GM12878 (cell line): ENCODE data around the gene NAALADL2. TPM values are rescaled to one million over a fixed set of nuclear protein-coding genes. Genes with fewer than 3 reads are reported as not detected.

Source experiments
- ATAC-seq: fragments of 200-7000 bp; cut with Tn5 transposase; 3 replicates; pipeline ENCODE4 v1.9.1; 2020; ENCODE audit warnings: mild to moderate bottlenecking, moderate library complexity
- BruUV-seq: library from RNA; stranded (reverse); fragments of 400-500 nt; replicated peaks from 2 replicates; lab custom pipeline; 2021; lab: Mats Ljungman, UMichigan
- CTCF ChIA-PET: fragments of 300-600 bp; sonication (Branson Sonifier 250); formaldehyde crosslinking; extraction: SDS; loops from one replicate; lab custom pipeline; 2021; ENCODE audit warnings: inconsistent platforms; lab: Yijun Ruan, JAX
- POLR2A ChIA-PET: fragments of 350-600 bp; formaldehyde crosslinking; extraction: SDS; loops from one replicate; lab custom pipeline; 2021; ENCODE audit warnings: inconsistent platforms; lab: Charles Lee
- RAD21 ChIA-PET: fragments of 300-600 bp; sonication (Branson Sonifier 250); formaldehyde crosslinking; loops from one replicate; lab custom pipeline; 2023; ENCODE audit warnings: antibody characterized with exemption; ENCODE audit not compliant: unreplicated experiment; lab: Charles Lee
- SMC1A ChIA-PET: fragments of 300-600 bp; sonication (Branson Sonifier 250); formaldehyde crosslinking; loops from one replicate; lab custom pipeline; 2023; ENCODE audit not compliant: unreplicated experiment, uncharacterized antibody; lab: Charles Lee
- DNase-seq: peaks from one replicate; pipeline ENCODE4 v3.0.0-alpha.2; 2011; ENCODE audit warnings: low read depth, low spot score
- FAIRE-seq: peaks from 3 replicates; lab custom pipeline; 2011; peaks lifted over from hg19 to GRCh38; lab: Jason Lieb, UNC
- H2AFZ ChIP-seq: 2 replicates; pipeline ENCODE4 v1.6.0; 2011; ENCODE audit warnings: low read depth, low read length, control low read depth; ENCODE audit not compliant: control insufficient read depth
- H3K27ac ChIP-seq: 2 replicates; pipeline ENCODE4 v1.5.1; 2011; ENCODE audit warnings: control low read depth; ENCODE audit not compliant: control insufficient read depth, insufficient read depth
- H3K27me3 ChIP-seq, 2 experiments: replicated peaks in 1 of 2; 2 replicates each; pipeline versions ENCODE4 v1.6.0 to v1.6.1; 2011; ENCODE audit warnings: low read length in 1 of 2; ENCODE audit not compliant: control insufficient read depth in 2 of 2, insufficient read depth in 2 of 2
- H3K36me3 ChIP-seq, 2 experiments: 2 replicates each; pipeline ENCODE4 v1.5.1; 2011; ENCODE audit warnings: low read length in 1 of 2; ENCODE audit not compliant: control insufficient read depth in 2 of 2, insufficient read depth in 2 of 2
- H3K4me1 ChIP-seq: 2 replicates; pipeline ENCODE4 v1.6.1; 2011; ENCODE audit warnings: mild to moderate bottlenecking, low read length, moderate library complexity, mixed read lengths; ENCODE audit not compliant: control insufficient read depth, insufficient read depth
- H3K4me2 ChIP-seq: 2 replicates; pipeline ENCODE4 v1.6.0; 2011; ENCODE audit warnings: control low read depth; ENCODE audit not compliant: control insufficient read depth, insufficient read depth
- H3K4me3 ChIP-seq: fragments of 200-600 bp; sonication (generic); 2 replicates; pipeline ENCODE4 v1.5.1; 2016
- H3K79me2 ChIP-seq: 2 replicates; pipeline ENCODE4 v1.6.0; 2011; ENCODE audit warnings: low read length; ENCODE audit not compliant: control insufficient read depth, insufficient read depth
- H3K9ac ChIP-seq: 2 replicates; pipeline ENCODE4 v1.8.0; 2011; ENCODE audit warnings: low read length, control low read depth, mixed read lengths; ENCODE audit not compliant: control insufficient read depth, insufficient read depth
- H3K9me3 ChIP-seq: replicated peaks from 3 replicates; pipeline ENCODE4 v1.5.1; 2011; ENCODE audit warnings: mild to moderate bottlenecking, low read length; ENCODE audit not compliant: control insufficient read depth, insufficient read depth
- H4K20me1 ChIP-seq: 2 replicates; pipeline ENCODE4 v1.6.0; 2011; ENCODE audit not compliant: control insufficient read depth, insufficient read depth
- BHLHE40 ChIP-seq, 2 experiments: fragments of 450-650 bp in 1 of 2; IDR thresholded peaks; 2 replicates each; pipeline ENCODE4 v1.6.1; 2011 to 2017; ENCODE audit warnings: low read depth in 2 of 2, borderline replicate concordance in 1 of 2, improper control_type of control experiment in 1 of 2, low read length in 1 of 2, mild to moderate bottlenecking in 1 of 2
- CHD2 ChIP-seq: IDR thresholded peaks from 2 replicates; pipeline ENCODE4 v1.6.1; 2011; ENCODE audit warnings: low read depth, low read length, improper control_type of control experiment, borderline replicate concordance
- CREM ChIP-seq: IDR thresholded peaks from 2 replicates; pipeline ENCODE4 v1.6.1; 2014; ENCODE audit warnings: antibody characterized with exemption, low read depth
- FOXM1 ChIP-seq: IDR thresholded peaks from 2 replicates; pipeline ENCODE4 v1.6.1; 2012; ENCODE audit warnings: low read depth, mild to moderate bottlenecking, inconsistent platforms, low read length, moderate library complexity
- RAD21 ChIP-seq: IDR thresholded peaks from 2 replicates; pipeline ENCODE4 v1.6.1; 2011; ENCODE audit warnings: mild to moderate bottlenecking, low read depth, low read length, moderate library complexity; ENCODE audit not compliant: insufficient read depth
- RB1 ChIP-seq: fragments of 450-650 bp; formaldehyde crosslinking; IDR thresholded peaks from 2 replicates; pipeline ENCODE4 v1.6.1; 2017; ENCODE audit warnings: mild to moderate bottlenecking, borderline replicate concordance
- RFX5 ChIP-seq: IDR thresholded peaks from 2 replicates; pipeline ENCODE4 v1.6.1; 2011; ENCODE audit warnings: low read depth, low read length, improper control_type of control experiment
- SMAD5 ChIP-seq: IDR thresholded peaks from 2 replicates; pipeline ENCODE4 v1.6.1; 2016; ENCODE audit warnings: antibody characterized with exemption, low read depth
- SMARCA5 ChIP-seq: fragments of 450-650 bp; IDR thresholded peaks from 2 replicates; pipeline ENCODE4 v1.6.1; 2017; ENCODE audit warnings: mild to moderate bottlenecking
- SMC3 ChIP-seq: IDR thresholded peaks from 2 replicates; pipeline ENCODE4 v1.6.1; 2011; ENCODE audit warnings: low read length, improper control_type of control experiment, borderline replicate concordance
- TARDBP ChIP-seq: IDR thresholded peaks from 2 replicates; pipeline ENCODE4 v1.6.1; 2016; ENCODE audit warnings: borderline replicate concordance
- TBL1XR1 ChIP-seq: IDR thresholded peaks from 2 replicates; pipeline ENCODE4 v1.6.1; 2012; ENCODE audit warnings: low read depth, low read length, improper control_type of control experiment
- ZNF24 ChIP-seq: fragments of 450-650 bp; IDR thresholded peaks from 2 replicates; pipeline ENCODE4 v1.6.1; 2017; ENCODE audit warnings: antibody characterized with exemption, mild to moderate bottlenecking
- ZNF384 ChIP-seq: IDR thresholded peaks from 2 replicates; pipeline ENCODE4 v1.6.1; 2012; ENCODE audit warnings: low read depth, mild to moderate bottlenecking, low read length, improper control_type of control experiment, borderline replicate concordance
- WGBS: methylation state at CpG from one replicate; pipeline ENCODE4 v1.1.6; 2016; ENCODE audit warnings: low lambda C conversion rate; ENCODE audit not compliant: insufficient replicate concordance, insufficient coverage; ENCODE audit errors: missing lambda C conversion rate; 5-methylcytosine and 5-hydroxymethylcytosine counted together
- in situ Hi-C: fragments of 300-500 bp; cut with MboI; formaldehyde crosslinking; loops from 9 replicates; pipeline ENCODE4 v1.14.3; 2018; ENCODE audit warnings: mixed read lengths
- intact Hi-C: fragments of 100-400 bp; cut with micrococcal nuclease; formaldehyde crosslinking; loops from one replicate; pipeline ENCODE4 v1.14.2; 2022; ENCODE audit not compliant: unreplicated experiment
- polyA plus RNA-seq, 11 experiments: library from polyadenylated mRNA; depleted of rRNA in 4 of 11; unstranded in 6 of 11; stranded (reverse) in 5 of 11; fragments of >200 nt; fragmentation: Nextera tagmentation in 4 of 11; fragmentation: Illumina TruSeq in 1 of 11; extraction: Ambion mirVana in 4 of 11; extraction: Trizol in 1 of 11; gene quantifications; 1 replicate in 1 of 11; 2 replicates in 10 of 11; pipeline versions ENCODE4 v1.2.1 to v1.2.3, GENCODE V29; 2011 to 2016; ENCODE audit warnings: inconsistent platforms in 2 of 11, missing spikeins in 2 of 11, low read depth in 1 of 11
- total RNA-seq, 4 experiments: library from RNA; depleted of rRNA in 3 of 4; stranded (reverse); fragments of >200 nt in 3 of 4; fragmentation: Illumina TruSeq in 1 of 4; extraction: Trizol in 1 of 4; gene quantifications; 2 replicates each; pipeline versions ENCODE4 v1.2.1 to v1.2.3, GENCODE V29; 2013 to 2021
- TF ChIP-seq, protein P1 (sequence below): fragments of 450-650 bp; conservative IDR thresholded peaks from 2 replicates; pipeline ENCODE4 v1.6.1; 2017; ENCODE audit warnings: mild to moderate bottlenecking, moderate library complexity
- TF ChIP-seq, protein P2 (sequence below): fragments of 450-650 bp; IDR thresholded peaks from 2 replicates; pipeline ENCODE4 v1.6.1; 2017; ENCODE audit warnings: mild to moderate bottlenecking, moderate library complexity
- TF ChIP-seq, protein P3 (sequence below): IDR thresholded peaks from 2 replicates; pipeline ENCODE4 v1.6.1; 2012; ENCODE audit warnings: low read depth, low read length, improper control_type of control experiment

NAALADL2 gene
- total and polyA plus RNA-seq, 10 of the 15 experiments (the other 5 are each of a cell fraction or from before 2014, with no cell fraction given) = 0.06 to 10.8 (median 0.46) TPM

DNA sequence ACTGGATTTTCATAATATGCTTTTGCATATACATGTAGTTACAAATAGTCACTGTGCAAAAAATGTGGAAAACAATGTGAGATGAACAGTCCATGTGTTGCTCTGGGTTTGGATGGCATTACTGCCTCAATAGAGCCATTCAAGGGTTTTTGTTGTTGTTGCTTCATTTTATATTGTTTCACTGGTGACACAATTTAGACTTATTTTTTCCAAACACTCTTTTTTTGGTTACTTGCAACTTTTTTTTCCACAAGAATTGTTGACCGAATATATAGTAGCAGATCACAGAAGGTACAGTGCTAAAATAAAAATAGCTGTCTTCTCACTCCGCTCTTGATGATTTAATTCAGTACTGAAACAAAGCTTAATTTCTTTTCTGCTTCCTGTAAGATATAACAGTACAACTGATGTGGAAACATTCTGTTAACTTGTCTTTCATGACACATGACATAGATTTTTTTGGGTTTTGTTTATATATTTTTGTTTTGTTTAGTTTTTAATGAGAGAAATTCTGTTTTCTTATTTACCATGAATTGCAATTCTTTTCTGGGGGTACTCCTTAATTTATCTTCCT lies 618.6 kb downstream of the NAALADL2 start:
- in situ Hi-C loops = no loop called here
- TF ChIP-seq TBL1XR1 (no peak), BHLHE40 (IDR thresholded peaks at IDR 0.05; ENCODE audit: borderline replicate concordance in 1 of 2, low read depth in 2 of 2, low read length in 1 of 2) (no peak), TARDBP (no peak), RAD21 (no peak), CHD2 (no peak), SMARCA5 (no peak), FOXM1 (peak; percentile 63; the same call in 1 of the 2 replicates), SMC3 (no peak), RB1 (no peak), ZNF24 (no peak), RFX5 (no peak), CREM (peak; percentile 38; the same call in 1 of the 2 replicates), ZNF384 (no peak), SMAD5 (no peak)
- TF ChIP-seq, protein P1, sequence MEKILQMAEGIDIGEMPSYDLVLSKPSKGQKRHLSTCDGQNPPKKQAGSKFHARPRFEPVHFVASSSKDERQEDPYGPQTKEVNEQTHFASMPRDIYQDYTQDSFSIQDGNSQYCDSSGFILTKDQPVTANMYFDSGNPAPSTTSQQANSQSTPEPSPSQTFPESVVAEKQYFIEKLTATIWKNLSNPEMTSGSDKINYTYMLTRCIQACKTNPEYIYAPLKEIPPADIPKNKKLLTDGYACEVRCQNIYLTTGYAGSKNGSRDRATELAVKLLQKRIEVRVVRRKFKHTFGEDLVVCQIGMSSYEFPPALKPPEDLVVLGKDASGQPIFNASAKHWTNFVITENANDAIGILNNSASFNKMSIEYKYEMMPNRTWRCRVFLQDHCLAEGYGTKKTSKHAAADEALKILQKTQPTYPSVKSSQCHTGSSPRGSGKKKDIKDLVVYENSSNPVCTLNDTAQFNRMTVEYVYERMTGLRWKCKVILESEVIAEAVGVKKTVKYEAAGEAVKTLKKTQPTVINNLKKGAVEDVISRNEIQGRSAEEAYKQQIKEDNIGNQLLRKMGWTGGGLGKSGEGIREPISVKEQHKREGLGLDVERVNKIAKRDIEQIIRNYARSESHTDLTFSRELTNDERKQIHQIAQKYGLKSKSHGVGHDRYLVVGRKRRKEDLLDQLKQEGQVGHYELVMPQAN = no peak
- TF ChIP-seq, protein P2, sequence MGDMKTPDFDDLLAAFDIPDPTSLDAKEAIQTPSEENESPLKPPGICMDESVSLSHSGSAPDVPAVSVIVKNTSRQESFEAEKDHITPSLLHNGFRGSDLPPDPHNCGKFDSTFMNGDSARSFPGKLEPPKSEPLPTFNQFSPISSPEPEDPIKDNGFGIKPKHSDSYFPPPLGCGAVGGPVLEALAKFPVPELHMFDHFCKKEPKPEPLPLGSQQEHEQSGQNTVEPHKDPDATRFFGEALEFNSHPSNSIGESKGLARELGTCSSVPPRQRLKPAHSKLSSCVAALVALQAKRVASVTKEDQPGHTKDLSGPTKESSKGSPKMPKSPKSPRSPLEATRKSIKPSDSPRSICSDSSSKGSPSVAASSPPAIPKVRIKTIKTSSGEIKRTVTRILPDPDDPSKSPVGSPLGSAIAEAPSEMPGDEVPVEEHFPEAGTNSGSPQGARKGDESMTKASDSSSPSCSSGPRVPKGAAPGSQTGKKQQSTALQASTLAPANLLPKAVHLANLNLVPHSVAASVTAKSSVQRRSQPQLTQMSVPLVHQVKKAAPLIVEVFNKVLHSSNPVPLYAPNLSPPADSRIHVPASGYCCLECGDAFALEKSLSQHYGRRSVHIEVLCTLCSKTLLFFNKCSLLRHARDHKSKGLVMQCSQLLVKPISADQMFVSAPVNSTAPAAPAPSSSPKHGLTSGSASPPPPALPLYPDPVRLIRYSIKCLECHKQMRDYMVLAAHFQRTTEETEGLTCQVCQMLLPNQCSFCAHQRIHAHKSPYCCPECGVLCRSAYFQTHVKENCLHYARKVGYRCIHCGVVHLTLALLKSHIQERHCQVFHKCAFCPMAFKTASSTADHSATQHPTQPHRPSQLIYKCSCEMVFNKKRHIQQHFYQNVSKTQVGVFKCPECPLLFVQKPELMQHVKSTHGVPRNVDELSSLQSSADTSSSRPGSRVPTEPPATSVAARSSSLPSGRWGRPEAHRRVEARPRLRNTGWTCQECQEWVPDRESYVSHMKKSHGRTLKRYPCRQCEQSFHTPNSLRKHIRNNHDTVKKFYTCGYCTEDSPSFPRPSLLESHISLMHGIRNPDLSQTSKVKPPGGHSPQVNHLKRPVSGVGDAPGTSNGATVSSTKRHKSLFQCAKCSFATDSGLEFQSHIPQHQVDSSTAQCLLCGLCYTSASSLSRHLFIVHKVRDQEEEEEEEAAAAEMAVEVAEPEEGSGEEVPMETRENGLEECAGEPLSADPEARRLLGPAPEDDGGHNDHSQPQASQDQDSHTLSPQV = no peak
- TF ChIP-seq, protein P3, sequence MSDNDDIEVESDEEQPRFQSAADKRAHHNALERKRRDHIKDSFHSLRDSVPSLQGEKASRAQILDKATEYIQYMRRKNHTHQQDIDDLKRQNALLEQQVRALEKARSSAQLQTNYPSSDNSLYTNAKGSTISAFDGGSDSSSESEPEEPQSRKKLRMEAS = no peak

More for the DNA sequence above, 618.6 kb downstream of the NAALADL2 start:
- H4K20me1 ChIP-seq = no peaks in the 10 kb centered on the region
- CTCF ChIA-PET = no interaction called here
- intact Hi-C loops = no loop called here
- no peaks in the 10 kb centered on the region for H3K9me3 ChIP-seq
- H3K4me1 ChIP-seq = no peaks in the 10 kb centered on the region; the same call in none of the 2 replicates
- SMC1A ChIA-PET = interaction anchor here (0.7 to 2.1 kb wide), 6 partner anchors 12 to 256 kb away, joined by 3 to 5 read pairs (median 4); no protein-coding TSS in a partner anchor
- BruUV-seq = no TSS peak
- H3K27ac ChIP-seq = no peak overlapping the region
- peak; percentile 97 for ATAC-seq
- RAD21 ChIA-PET = interaction anchor here (0.7 to 2.6 kb wide), 8 partner anchors 8 to 208 kb away, joined by 3 to 9 read pairs (median 4); no protein-coding TSS in a partner anchor
- 0 out of 2 replicates have a peak overlapping the region, but pooled peaks have one; percentile 14 for H3K4me3 ChIP-seq
- no peak overlapping the region for H2AFZ ChIP-seq
- no peaks in the 10 kb centered on the region for H3K79me2 ChIP-seq
- H3K9ac ChIP-seq = no peak overlapping the region
- POLR2A ChIA-PET = no interaction called here
- DNase-seq = no peak
- H3K4me2 ChIP-seq = peak overlapping the region; percentile 3; the same call in 1 of the 2 replicates
- WGBS = 5% methylated on average over 2 of the region's 2 CpGs
- FAIRE-seq = peak; percentile 92
- H3K36me3 ChIP-seq = no peaks in the 10 kb centered on the region
- peaks cover 0 to 2% of the 10 kb centered on the region in 2 experiments; a peak in 2 of 4 replicates for H3K27me3 ChIP-seq
